HepG2 (cell line): ENCODE measurements around the gene GAR1. TPM values are rescaled to one million over a fixed set of nuclear protein-coding genes. Genes with fewer than 3 reads are reported as not detected.

ENCODE experiments used
- ATAC-seq: fragments of 200-7000 bp; cut with Tn5 transposase; 3 replicates; pipeline ENCODE4 v1.9.1; 2020; ENCODE audit warnings: mild to moderate bottlenecking, moderate library complexity
- BruUV-seq: library from RNA; stranded (reverse); fragments of 400-500 nt; replicated peaks from 2 replicates; lab custom pipeline; 2021; lab: Mats Ljungman, UMichigan
- CTCF ChIA-PET: fragments of 300-600 bp; formaldehyde crosslinking; extraction: SDS; loops from one replicate; lab custom pipeline; 2021; ENCODE audit warnings: low total read pairs, inconsistent platforms, low intra/inter-chr PET ratio; lab: Yijun Ruan, JAX
- POLR2A ChIA-PET: fragments of 350-600 bp; sonication (Branson Sonifier 250); formaldehyde crosslinking; loops from one replicate; lab custom pipeline; 2020; ENCODE audit warnings: antibody characterized with exemption, inconsistent platforms; lab: Yijun Ruan, JAX
- DNase-seq: peaks from one replicate; pipeline ENCODE4 v3.0.0-alpha.2; 2015; ENCODE audit warnings: low spot score
- FAIRE-seq: peaks from 3 replicates; lab custom pipeline; 2011; peaks lifted over from hg19 to GRCh38; lab: Jason Lieb, UNC
- H2AFZ ChIP-seq: one replicate; pipeline ENCODE4 v1.6.1; 2011; ENCODE audit warnings: low read length, inconsistent platforms
- H3K27ac ChIP-seq: fragments of 300-600 bp; 3 replicates; pipeline ENCODE4 v1.8.0; 2011; ENCODE audit warnings: mixed run types, mild to moderate bottlenecking, mixed read lengths, low read length, inconsistent platforms; ENCODE audit not compliant: insufficient read depth; ENCODE audit errors: extremely low read length
- H3K27me3 ChIP-seq, 2 experiments: fragments of 200-600 bp in 1 of 2; 2 replicates in 1 of 2; 3 replicates in 1 of 2; pipeline versions ENCODE4 v1.6.0 to v1.8.0; 2011; ENCODE audit warnings: low read length in 2 of 2, mild to moderate bottlenecking in 2 of 2, moderate library complexity in 2 of 2, inconsistent platforms in 1 of 2; ENCODE audit not compliant: insufficient read depth in 2 of 2, control insufficient read depth in 1 of 2
- H3K36me3 ChIP-seq, 2 experiments: fragments of 200-600 bp in 1 of 2; replicated peaks in 1 of 2; 2 replicates in 1 of 2; 3 replicates in 1 of 2; pipeline versions ENCODE4 v1.5.1 to v1.8.0; 2011; ENCODE audit warnings: low read length in 2 of 2, inconsistent platforms in 1 of 2; ENCODE audit not compliant: insufficient read depth in 2 of 2, control insufficient read depth in 1 of 2
- H3K4me1 ChIP-seq: 2 replicates; pipeline ENCODE4 v1.5.1; 2012; ENCODE audit warnings: low read length, inconsistent platforms; ENCODE audit not compliant: insufficient read depth
- H3K4me2 ChIP-seq: 2 replicates; pipeline ENCODE4 v1.6.0; 2011; ENCODE audit warnings: low read depth, low read length, inconsistent platforms
- H3K4me3 ChIP-seq, 3 experiments: fragments of 200-600 bp in 1 of 3; sonication (generic), shearing (Covaris generic) in 1 of 3; replicated peaks in 1 of 3; 2 replicates each; pipeline ENCODE4 v1.5.1; 2011 to 2016; ENCODE audit warnings: low read length in 3 of 3, inconsistent platforms in 2 of 3, low read depth in 2 of 3, mild to moderate bottlenecking in 2 of 3, control low read depth in 1 of 3, mixed read lengths in 1 of 3; ENCODE audit not compliant: insufficient read depth in 1 of 3
- H3K79me2 ChIP-seq: one replicate; pipeline ENCODE4 v1.6.1; 2011; ENCODE audit warnings: low read length, inconsistent platforms; ENCODE audit not compliant: insufficient read depth
- H3K9ac ChIP-seq: 2 replicates; pipeline ENCODE4 v1.6.0; 2011; ENCODE audit warnings: mild to moderate bottlenecking, low read depth, low read length, inconsistent platforms; ENCODE audit not compliant: insufficient read depth
- H3K9me3 ChIP-seq: 2 replicates; pipeline ENCODE4 v1.5.1; 2012; ENCODE audit warnings: mild to moderate bottlenecking, low read length
- H4K20me1 ChIP-seq: 2 replicates; pipeline ENCODE4 v1.6.0; 2011; ENCODE audit warnings: inconsistent platforms, mild to moderate bottlenecking, low read length, moderate library complexity; ENCODE audit not compliant: insufficient read depth
- ATF7-NPFF ChIP-seq: sonication (generic); formaldehyde crosslinking; IDR thresholded peaks from 2 replicates; pipeline ENCODE4 v1.8.1; 2023; ENCODE audit warnings: mild to moderate bottlenecking, low read depth, missing genetic modification reagents, moderate library complexity
- CBX2 ChIP-seq, 2 experiments: fragments of 200-600 bp in 1 of 2; sonication (generic); formaldehyde crosslinking in 1 of 2; IDR thresholded peaks; 2 replicates each; pipeline versions ENCODE4 v1.7.0 to v1.8.1; 2018 to 2022; ENCODE audit warnings: low read depth in 2 of 2, low read length in 1 of 2, mild to moderate bottlenecking in 1 of 2, missing genetic modification reagents in 1 of 2
- FOSL2 ChIP-seq: sonication (generic); formaldehyde crosslinking; IDR thresholded peaks from 2 replicates; pipeline ENCODE4 v1.4.0; 2020; ENCODE audit warnings: missing genetic modification reagents
- GABPA ChIP-seq, 2 experiments: IDR thresholded peaks; 2 replicates each; pipeline ENCODE4 v1.6.1; 2011 to 2016; ENCODE audit warnings: low read depth in 2 of 2, low read length in 1 of 2, missing biosample characterization in 1 of 2, missing genetic modification characterization in 1 of 2
- HNRNPK ChIP-seq: fragments of 200-400 bp; formaldehyde crosslinking; IDR thresholded peaks from 2 replicates; pipeline ENCODE4 v1.6.1; 2018; ENCODE audit warnings: low read length, low read depth, moderate library complexity, mild to moderate bottlenecking; ENCODE audit not compliant: poor library complexity, severe bottlenecking
- HNRNPL ChIP-seq: fragments of 200-400 bp; formaldehyde crosslinking; IDR thresholded peaks from 2 replicates; pipeline ENCODE4 v1.6.1; 2017; ENCODE audit warnings: mild to moderate bottlenecking, low read depth, low read length
- IKZF4 ChIP-seq: sonication (generic); formaldehyde crosslinking; IDR thresholded peaks from 2 replicates; pipeline ENCODE4 v1.5.1; 2020; ENCODE audit warnings: borderline replicate concordance, mild to moderate bottlenecking, low read depth, missing genetic modification reagents; ENCODE audit errors: not compliant biosample characterization
- NBN ChIP-seq: fragments of 450-650 bp; conservative IDR thresholded peaks from 2 replicates; pipeline ENCODE4 v1.6.1; 2017
- REST ChIP-seq, 2 experiments: IDR thresholded peaks; 2 replicates each; pipeline ENCODE4 v1.6.1; 2011 to 2012; ENCODE audit warnings: low read length in 2 of 2, borderline replicate concordance in 1 of 2, low read depth in 1 of 2, mild to moderate bottlenecking in 1 of 2, moderate library complexity in 1 of 2
- RNF219 ChIP-seq: sonication (generic); formaldehyde crosslinking; IDR thresholded peaks from 2 replicates; pipeline ENCODE4 v1.5.0; 2020; ENCODE audit warnings: mild to moderate bottlenecking, missing genetic modification reagents
- ZBTB42 ChIP-seq: sonication (generic); formaldehyde crosslinking; IDR thresholded peaks from 2 replicates; pipeline ENCODE4 v1.5.0; 2020; ENCODE audit warnings: mild to moderate bottlenecking, missing genetic modification reagents
- ZKSCAN8 ChIP-seq: IDR thresholded peaks from 2 replicates; pipeline ENCODE4 v1.6.1; 2016; ENCODE audit warnings: borderline replicate concordance, missing genetic modification reagents, missing compliant biosample characterization
- ZMYM4 ChIP-seq: sonication (generic); formaldehyde crosslinking; IDR thresholded peaks from 2 replicates; pipeline ENCODE4 v1.8.1; 2023; ENCODE audit warnings: mild to moderate bottlenecking, missing genetic modification reagents
- ZNF350 ChIP-seq: sonication (generic); formaldehyde crosslinking; IDR thresholded peaks from 2 replicates; pipeline ENCODE4 v1.4.0; 2020; ENCODE audit warnings: mild to moderate bottlenecking, low read depth, missing genetic modification reagents, borderline replicate concordance
- ZNF614 ChIP-seq: IDR thresholded peaks from 2 replicates; pipeline ENCODE4 v1.6.1; 2018; ENCODE audit warnings: missing biosample characterization, missing genetic modification reagents, inconsistent platforms, borderline replicate concordance
- ZNF703 ChIP-seq: sonication (generic); formaldehyde crosslinking; IDR thresholded peaks from 2 replicates; pipeline ENCODE4 v1.5.1; 2020; ENCODE audit warnings: missing genetic modification reagents, mild to moderate bottlenecking, moderate library complexity, borderline replicate concordance
- WGBS: methylation state at CpG from one replicate; pipeline ENCODE4 v1.1.6; 2017; ENCODE audit warnings: low lambda C conversion rate; 5-methylcytosine and 5-hydroxymethylcytosine counted together
- in situ Hi-C: cut with HindIII; loops from 2 replicates; pipeline ENCODE4 v1.10.0; 2017; ENCODE audit warnings: low pct_unique_long_range_greater_than_20kb; ENCODE audit not compliant: extremely low pct_ligation_motif_present
- intact Hi-C: fragments of 100-400 bp; cut with micrococcal nuclease; formaldehyde crosslinking; loops from one replicate; pipeline ENCODE4 v1.10.0; 2022; ENCODE audit not compliant: unreplicated experiment
- polyA plus RNA-seq, 8 experiments: library from polyadenylated mRNA; depleted of rRNA in 3 of 8; stranded (reverse) in 7 of 8; unstranded in 1 of 8; fragments of >200 nt; fragmentation: Illumina TruSeq in 4 of 8; extraction: Trizol in 4 of 8; gene quantifications; 2 replicates each; pipeline versions ENCODE4 v1.2.1 to v1.2.3, GENCODE V29; 2011 to 2016; ENCODE audit warnings: low read depth in 4 of 8, missing spikeins in 1 of 8, mixed read lengths in 1 of 8; ENCODE audit not compliant: insufficient read depth in 1 of 8
- total RNA-seq, 5 experiments: library from RNA; depleted of rRNA; stranded (reverse); fragments of >200 nt; fragmentation: Illumina TruSeq; extraction: Trizol; gene quantifications; 2 replicates each; pipeline ENCODE4 v1.2.3, GENCODE V29; 2016; ENCODE audit warnings: low read depth in 1 of 5

The GAR1 gene
- total and polyA plus RNA-seq, 2 of the 13 experiments (the other 11 are each of a cell fraction or from before 2014, with no cell fraction given) = 11.3 to 11.4 TPM

- no TSS peak for BruUV-seq
- FAIRE-seq (no peak), DNase-seq (no peak)
Observed at GRCh38 chr4:109847896-109848442, 32.4 kb downstream of the GAR1 start, which contains the start of gene LRIT3. Gene LRIT3 (plus strand): TSS chr4:109848107. CDS start chr4:109848202, 95 bp downstream.

More at GRCh38 chr4:109847896-109848442, 32.4 kb downstream of the GAR1 start, which contains the start of gene LRIT3:
- Histone ChIP-seq H3K9ac (no peak within 1 kb of the TSS), H3K4me1 (no peaks in the 10 kb centered on the region), H3K9me3 (no peaks in the 10 kb centered on the region), H3K4me3 (no peak within 1 kb of the TSS), H3K27ac (no peak within 1 kb of the TSS), H3K36me3 (no peaks in the 10 kb centered on the region), H2AFZ (no peak within 1 kb of the TSS), H4K20me1 (no peaks in the 10 kb centered on the region), H3K79me2 (no peaks in the 10 kb centered on the region), H3K4me2 (no peak within 1 kb of the TSS), H3K27me3 (peaks cover 0 to 5% of the 10 kb centered on the region in 2 experiments; a peak in 1 of 5 replicates)
- no peak for ATAC-seq
- 39% methylated on average over 5 of the region's 5 CpGs for WGBS
- CTCF ChIA-PET = no interaction called here
- intact Hi-C loops = no loop called here
- in situ Hi-C loops = no loop called here
- POLR2A ChIA-PET = no interaction called here
- no peak for TF ChIP-seq ZKSCAN8 (CRISPR knock-in tag)
- no peak for TF ChIP-seq FOSL2
- TF ChIP-seq ZNF350 (CRISPR knock-in tag) = no peak
- TF ChIP-seq REST (IDR thresholded peaks at IDR 0.05; ENCODE audit: borderline replicate concordance in 1 of 2, low read depth in 1 of 2, low read length in 2 of 2) = no peak
- TF ChIP-seq ATF7-NPFF (CRISPR knock-in tag) = no peak
- no peak for TF ChIP-seq RNF219 (CRISPR knock-in tag)
- TF ChIP-seq ZNF614 (CRISPR knock-in tag) = no peak
- no peak for TF ChIP-seq HNRNPL
- TF ChIP-seq IKZF4 (CRISPR knock-in tag) = no peak
- TF ChIP-seq ZBTB42 (CRISPR knock-in tag) = no peak
- TF ChIP-seq HNRNPK = no peak
- no peak for TF ChIP-seq CBX2 (IDR thresholded peaks at IDR 0.05; ENCODE audit: low read depth, low read length)
- TF ChIP-seq CBX2 (CRISPR knock-in tag; IDR thresholded peaks at IDR 0.05; ENCODE audit: low read depth) = no peak
- no peak for TF ChIP-seq NBN
- TF ChIP-seq ZMYM4 (CRISPR knock-in tag) = no peak
- TF ChIP-seq GABPA (IDR thresholded peaks at IDR 0.05; ENCODE audit: low read depth, low read length) = no peak
- no peak for TF ChIP-seq GABPA (CRISPR knock-in tag; IDR thresholded peaks at IDR 0.05; ENCODE audit: low read depth)
- TF ChIP-seq ZNF703 = no peak
